B cell (primary cell): Measurements from ENCODE around the gene PPP2R5E.

ENCODE experiments used
- EZH2 ChIP-seq: IDR thresholded peaks from 2 replicates; pipeline ENCODE4 v1.6.1; 2012; ENCODE audit warnings: borderline replicate concordance, low read depth, mild to moderate bottlenecking, moderate library complexity, low read length; ENCODE audit not compliant: insufficient read depth, poor library complexity, severe bottlenecking
- TF ChIP-seq, protein P1 (sequence below): fragments of 200-600 bp; IDR thresholded peaks from one replicate; pipeline ENCODE4 v1.8.0; 2022; ENCODE audit warnings: antibody characterized with exemption, mild to moderate bottlenecking

DNA sequence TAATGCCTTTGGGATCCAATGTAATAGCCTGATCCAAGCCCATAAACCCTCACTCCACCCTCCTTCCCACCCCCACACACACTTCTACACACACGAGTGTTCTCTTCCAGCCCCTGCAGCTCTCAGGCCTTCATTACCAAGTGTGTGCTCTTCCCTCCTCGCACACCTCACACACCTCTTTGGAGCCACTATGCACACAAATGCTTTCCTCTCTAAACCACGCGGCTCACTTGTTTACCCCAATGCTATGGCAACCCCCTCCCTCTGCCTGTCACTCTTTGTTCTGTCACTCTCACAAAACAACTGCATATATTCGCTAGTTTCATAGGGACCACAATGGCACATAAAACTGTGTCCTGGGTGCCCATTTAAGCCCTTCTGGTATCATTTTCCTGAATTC lies 35.1 kb downstream of the PPP2R5E start:
- TF ChIP-seq, protein P1, sequence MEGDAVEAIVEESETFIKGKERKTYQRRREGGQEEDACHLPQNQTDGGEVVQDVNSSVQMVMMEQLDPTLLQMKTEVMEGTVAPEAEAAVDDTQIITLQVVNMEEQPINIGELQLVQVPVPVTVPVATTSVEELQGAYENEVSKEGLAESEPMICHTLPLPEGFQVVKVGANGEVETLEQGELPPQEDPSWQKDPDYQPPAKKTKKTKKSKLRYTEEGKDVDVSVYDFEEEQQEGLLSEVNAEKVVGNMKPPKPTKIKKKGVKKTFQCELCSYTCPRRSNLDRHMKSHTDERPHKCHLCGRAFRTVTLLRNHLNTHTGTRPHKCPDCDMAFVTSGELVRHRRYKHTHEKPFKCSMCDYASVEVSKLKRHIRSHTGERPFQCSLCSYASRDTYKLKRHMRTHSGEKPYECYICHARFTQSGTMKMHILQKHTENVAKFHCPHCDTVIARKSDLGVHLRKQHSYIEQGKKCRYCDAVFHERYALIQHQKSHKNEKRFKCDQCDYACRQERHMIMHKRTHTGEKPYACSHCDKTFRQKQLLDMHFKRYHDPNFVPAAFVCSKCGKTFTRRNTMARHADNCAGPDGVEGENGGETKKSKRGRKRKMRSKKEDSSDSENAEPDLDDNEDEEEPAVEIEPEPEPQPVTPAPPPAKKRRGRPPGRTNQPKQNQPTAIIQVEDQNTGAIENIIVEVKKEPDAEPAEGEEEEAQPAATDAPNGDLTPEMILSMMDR, result no peak
- no peak for TF ChIP-seq EZH2
